ENCODE measurements around the gene LAMA5. TPM values are rescaled to one million over a fixed set of nuclear protein-coding genes. Genes with fewer than 3 reads are reported as not detected.

Gene LAMA5
- total RNA-seq, 1 experiment from 2014 or later: 321 TPM

GRCh38 chr20:62302341-62303061, 64.6 kb downstream of the LAMA5 start, which contains the start of gene ADRM1 (continued):
- TF ChIP-seq ZNF274 (IDR thresholded peaks at IDR 0.05; ENCODE audit: low read depth, low read length): no peak
- TF ChIP-seq EZH2phosphoT487 (IDR thresholded peaks at IDR 0.05; ENCODE audit: borderline replicate concordance): no peak
- peak; percentile 93 for TF ChIP-seq SP1 (IDR thresholded peaks at IDR 0.05; ENCODE audit: low read depth)
- no peak for TF ChIP-seq CBX3 (IDR thresholded peaks at IDR 0.05; ENCODE audit: low read depth)
- TF ChIP-seq RAD21 (IDR thresholded peaks at IDR 0.05; ENCODE audit: low read depth): peak; percentile 66
- TF ChIP-seq ELF1 (IDR thresholded peaks at IDR 0.05; ENCODE audit: borderline replicate concordance, low read depth): no peak; the same call in 1 of the 2 replicates

DNA sequence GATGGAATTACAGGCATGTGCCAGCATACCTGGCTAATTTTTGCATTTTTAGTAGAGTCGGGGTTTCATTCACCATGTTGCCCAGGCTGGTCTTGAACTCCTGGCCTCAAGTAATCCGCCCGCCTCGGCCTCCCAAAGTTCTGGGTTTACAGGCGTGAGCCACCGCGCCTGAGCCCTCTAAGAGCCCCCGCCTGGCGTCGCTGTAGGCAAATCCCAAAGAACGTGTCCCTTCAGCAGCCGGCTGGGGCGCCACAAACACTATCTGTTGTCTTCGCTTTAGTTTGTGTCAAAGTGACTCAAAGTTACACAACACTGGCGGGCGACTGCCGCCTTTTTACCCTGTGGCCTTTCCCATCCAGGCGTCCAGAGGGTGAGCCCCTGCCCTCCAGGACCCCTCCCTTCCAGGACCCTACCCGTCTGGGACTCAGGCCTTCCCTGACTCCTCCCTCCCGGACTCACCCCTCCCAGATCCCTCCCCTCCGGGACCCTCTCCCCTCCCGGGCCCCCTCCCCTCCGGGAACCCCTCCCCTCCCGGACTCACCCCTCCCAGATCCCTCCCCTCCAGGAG, 65.3 kb downstream of the LAMA5 start:
- CTCF ChIA-PET: interaction anchor here (0.6 to 2.6 kb wide), 9 partner anchors 10 to 492 kb away, joined by 3 to 25 read pairs (median 4); partner anchors contain the start of gene RBBP8NL

More for the DNA sequence above, 65.3 kb downstream of the LAMA5 start:
- no TSS peak for BruUV-seq (replicated peaks)
- Histone ChIP-seq H4K20me1 (ENCODE audit: insufficient read depth) (peaks cover 19% of the 10 kb centered on the region; the same call in 1 of the 2 replicates), H3K9ac (ENCODE audit: low read length) (peak overlapping the region; percentile 94), H3K79me2 (ENCODE audit: insufficient read depth, low read length) (peaks cover 41% of the 10 kb centered on the region), H2AFZ (ENCODE audit: low read depth, low read length, poor library complexity, severe bottlenecking) (no peak overlapping the region), H3K4me2 (ENCODE audit: low read length) (peak overlapping the region; percentile 98), H3K36me3 (ENCODE audit: control insufficient read depth in 1 of 2, insufficient read depth in 2 of 2, low read length in 2 of 2) (peaks cover 18 to 35% of the 10 kb centered on the region in 2 experiments), H3K27ac (ENCODE audit: low read depth, low read length) (peak overlapping the region; percentile 95), H3K9me3 (ENCODE audit: control insufficient read depth in 1 of 2, insufficient read depth in 1 of 2, low read depth in 1 of 2, low read length in 2 of 2) (no peaks in the 10 kb centered on the region), H3K9me2 (ENCODE audit: insufficient read depth) (no peaks in the 10 kb centered on the region), H3K4me3 (replicated peaks in 1 of 2; ENCODE audit: low read depth in 1 of 2, low read length in 2 of 2) (peak overlapping the region; percentile 65 to 99), H3K4me1 (ENCODE audit: control insufficient read depth in 1 of 2, insufficient read depth in 2 of 2, low read length in 2 of 2) (peaks cover 17 to 40% of the 10 kb centered on the region in 2 experiments), H3K27me3 (ENCODE audit: insufficient read depth, low read length) (no peaks in the 10 kb centered on the region)
- intact Hi-C loops (cut with micrococcal nuclease): loop anchor here (1.0 to 10.0 kb wide), 5 partner anchors 65 to 503 kb away; partner anchors contain the start of genes LAMA5, OGFR and RPS21
- RAD21 ChIA-PET (ENCODE audit: low non-redundant PET in 1 of 2, low total read pairs in 2 of 2, uncharacterized antibody in 2 of 2, unreplicated experiment in 2 of 2): interaction anchor here (0.5 to 1.0 kb wide), 7 partner anchors 17 to 85 kb away, joined by 3 to 8 read pairs (median 4); partner anchors contain the start of gene RPS21 (in 1 of the 2)
- DNase-seq (ENCODE audit: low read depth, low spot score) (peak; percentile 89), ATAC-seq (peak; percentile 68)
- peak; percentile 96 for TF ChIP-seq RAD21 (IDR thresholded peaks at IDR 0.05; ENCODE audit: low read depth)
- TF ChIP-seq POLR2A (IDR thresholded peaks at IDR 0.05; ENCODE audit: borderline replicate concordance, extremely low read depth, insufficient read depth, insufficient read length): no peak
- TF ChIP-seq CBX3 (IDR thresholded peaks at IDR 0.05; ENCODE audit: low read depth): peak; percentile 95
- TF ChIP-seq, protein P1, sequence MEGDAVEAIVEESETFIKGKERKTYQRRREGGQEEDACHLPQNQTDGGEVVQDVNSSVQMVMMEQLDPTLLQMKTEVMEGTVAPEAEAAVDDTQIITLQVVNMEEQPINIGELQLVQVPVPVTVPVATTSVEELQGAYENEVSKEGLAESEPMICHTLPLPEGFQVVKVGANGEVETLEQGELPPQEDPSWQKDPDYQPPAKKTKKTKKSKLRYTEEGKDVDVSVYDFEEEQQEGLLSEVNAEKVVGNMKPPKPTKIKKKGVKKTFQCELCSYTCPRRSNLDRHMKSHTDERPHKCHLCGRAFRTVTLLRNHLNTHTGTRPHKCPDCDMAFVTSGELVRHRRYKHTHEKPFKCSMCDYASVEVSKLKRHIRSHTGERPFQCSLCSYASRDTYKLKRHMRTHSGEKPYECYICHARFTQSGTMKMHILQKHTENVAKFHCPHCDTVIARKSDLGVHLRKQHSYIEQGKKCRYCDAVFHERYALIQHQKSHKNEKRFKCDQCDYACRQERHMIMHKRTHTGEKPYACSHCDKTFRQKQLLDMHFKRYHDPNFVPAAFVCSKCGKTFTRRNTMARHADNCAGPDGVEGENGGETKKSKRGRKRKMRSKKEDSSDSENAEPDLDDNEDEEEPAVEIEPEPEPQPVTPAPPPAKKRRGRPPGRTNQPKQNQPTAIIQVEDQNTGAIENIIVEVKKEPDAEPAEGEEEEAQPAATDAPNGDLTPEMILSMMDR (IDR thresholded peaks at IDR 0.05 in 2 of 3, conservative IDR thresholded peaks at IDR 0.05 in 1 of 3; ENCODE audit: borderline replicate concordance in 1 of 3, insufficient read depth in 1 of 3, low read depth in 2 of 3, low read length in 2 of 3): peak; percentile 68 to 99 (median 86)
- no peak for TF ChIP-seq ZFX (IDR thresholded peaks at IDR 0.05)
- peak; percentile 83; the same call in 1 of the 2 replicates for TF ChIP-seq CEBPB (IDR thresholded peaks at IDR 0.05; ENCODE audit: low read depth)
- peak; percentile 57; the same call in 1 of the 2 replicates for TF ChIP-seq POLR2AphosphoS5 (IDR thresholded peaks at IDR 0.05; ENCODE audit: low read depth, low read length)
- TF ChIP-seq SIN3A (IDR thresholded peaks at IDR 0.05; ENCODE audit: low read depth): 0 out of 2 replicates have a peak, but pooled peaks have one; percentile 0
- TF ChIP-seq MAX (IDR thresholded peaks at IDR 0.05): peak; percentile 56
- no peak for TF ChIP-seq ATF3 (IDR thresholded peaks at IDR 0.05)
- peak; percentile 21 for TF ChIP-seq TCF7L2 (IDR thresholded peaks at IDR 0.05; ENCODE audit: borderline replicate concordance, extremely low read depth, insufficient read depth, insufficient read length)
- TF ChIP-seq, protein P2, sequence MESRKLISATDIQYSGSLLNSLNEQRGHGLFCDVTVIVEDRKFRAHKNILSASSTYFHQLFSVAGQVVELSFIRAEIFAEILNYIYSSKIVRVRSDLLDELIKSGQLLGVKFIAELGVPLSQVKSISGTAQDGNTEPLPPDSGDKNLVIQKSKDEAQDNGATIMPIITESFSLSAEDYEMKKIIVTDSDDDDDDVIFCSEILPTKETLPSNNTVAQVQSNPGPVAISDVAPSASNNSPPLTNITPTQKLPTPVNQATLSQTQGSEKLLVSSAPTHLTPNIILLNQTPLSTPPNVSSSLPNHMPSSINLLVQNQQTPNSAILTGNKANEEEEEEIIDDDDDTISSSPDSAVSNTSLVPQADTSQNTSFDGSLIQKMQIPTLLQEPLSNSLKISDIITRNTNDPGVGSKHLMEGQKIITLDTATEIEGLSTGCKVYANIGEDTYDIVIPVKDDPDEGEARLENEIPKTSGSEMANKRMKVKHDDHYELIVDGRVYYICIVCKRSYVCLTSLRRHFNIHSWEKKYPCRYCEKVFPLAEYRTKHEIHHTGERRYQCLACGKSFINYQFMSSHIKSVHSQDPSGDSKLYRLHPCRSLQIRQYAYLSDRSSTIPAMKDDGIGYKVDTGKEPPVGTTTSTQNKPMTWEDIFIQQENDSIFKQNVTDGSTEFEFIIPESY (IDR thresholded peaks at IDR 0.05; ENCODE audit: extremely low read depth, insufficient replicate concordance, low read length): no peak
- peak; percentile 31 for TF ChIP-seq YY1 (IDR thresholded peaks at IDR 0.05; ENCODE audit: extremely low read depth, insufficient replicate concordance, low read depth, low read length)
- POLR2A ChIA-PET: interaction anchor here (0.7 to 0.8 kb wide), 2 partner anchors 81 to 84 kb away, joined by 3 read pairs; no protein-coding TSS in a partner anchor
